ENCODE data around the gene GRWD1.
A peak's percentile ranks its signal among the peaks of the same experiment; 100 is the strongest.

Gene GRWD1

GRCh38 chr19:48398102-48398374, 47.7 kb upstream of the GRWD1 start:
- no peak for DNase-seq (ENCODE audit: low spot score)
- Histone ChIP-seq H3K27me3 (ENCODE audit: insufficient read depth, poor library complexity, severe bottlenecking) (peaks cover 8% of the 10 kb centered on the region), H3K36me3 (ENCODE audit: low read depth) (no peaks in the 10 kb centered on the region), H3K9me3 (ENCODE audit: severe bottlenecking) (no peaks in the 10 kb centered on the region), H3K4me3 (ENCODE audit: severe bottlenecking) (peak overlapping the region; percentile 72), H3K4me1 (ENCODE audit: insufficient read depth, poor library complexity, severe bottlenecking) (peaks cover 6% of the 10 kb centered on the region), H3K27ac (ENCODE audit: poor library complexity, severe bottlenecking) (peak overlapping the region; percentile 83)
- ATAC-seq (ENCODE audit: low read depth) = no peak
- no peak for TF ChIP-seq CTCF (IDR thresholded peaks at IDR 0.05; ENCODE audit: poor library complexity, severe bottlenecking)

- ATAC-seq (ENCODE audit: low read depth) (peak; percentile 30), DNase-seq (ENCODE audit: low spot score) (peak; percentile 92)
- Histone ChIP-seq H3K4me3 (ENCODE audit: severe bottlenecking) (peak overlapping the region; percentile 72), H3K27me3 (ENCODE audit: insufficient read depth, poor library complexity, severe bottlenecking) (peaks cover 8% of the 10 kb centered on the region), H3K4me1 (ENCODE audit: insufficient read depth, poor library complexity, severe bottlenecking) (peaks cover 6% of the 10 kb centered on the region), H3K27ac (ENCODE audit: poor library complexity, severe bottlenecking) (peak overlapping the region; percentile 83), H3K36me3 (ENCODE audit: low read depth) (no peaks in the 10 kb centered on the region), H3K9me3 (ENCODE audit: severe bottlenecking) (no peaks in the 10 kb centered on the region)
- TF ChIP-seq CTCF (IDR thresholded peaks at IDR 0.05; ENCODE audit: poor library complexity, severe bottlenecking) = no peak
Measured at GRCh38 chr19:48398375-48399235, 47.2 kb upstream of the GRWD1 start.

DNA sequence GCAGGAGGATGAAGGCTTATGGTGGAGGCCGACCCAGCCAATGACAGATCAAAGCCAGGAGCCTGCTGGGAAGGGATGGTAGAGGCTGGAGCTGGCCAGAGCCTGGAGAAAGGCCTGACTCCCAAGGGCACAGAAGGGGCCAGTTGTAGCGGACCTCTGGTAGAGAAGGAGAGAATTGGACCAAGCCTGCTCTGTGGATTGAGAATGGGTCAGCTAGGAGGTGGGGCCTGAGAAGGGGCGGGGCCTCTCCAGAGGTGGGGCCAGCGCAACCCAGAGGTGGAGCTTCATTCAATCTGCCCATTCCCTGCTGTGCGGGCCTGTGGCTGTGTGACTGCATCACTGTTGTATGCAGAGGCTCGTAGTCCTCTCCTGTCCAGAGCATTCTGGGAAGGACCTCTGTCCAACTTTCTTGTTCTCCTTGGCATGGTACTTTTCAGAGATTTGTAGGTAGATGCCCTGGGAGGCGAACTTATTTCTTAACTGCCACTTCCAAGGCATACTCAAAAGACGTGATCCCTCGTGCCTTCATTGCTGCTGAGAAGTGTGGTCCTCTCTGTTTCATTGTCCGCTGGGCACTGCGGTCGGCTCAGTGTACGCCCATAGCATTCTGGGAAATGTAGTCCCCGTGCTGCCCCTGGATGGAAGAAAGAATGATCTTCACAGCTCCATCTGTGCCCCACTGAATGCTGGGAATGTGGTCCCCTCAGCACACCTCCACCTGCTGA, 45.6 kb upstream of the GRWD1 start:
- no peak overlapping the region for H3K27ac ChIP-seq (ENCODE audit: poor library complexity, severe bottlenecking)
- H3K4me3 ChIP-seq (ENCODE audit: severe bottlenecking) = no peak overlapping the region
- DNase-seq (ENCODE audit: low spot score) (no peak), ATAC-seq (ENCODE audit: low read depth) (peak; percentile 56)
- peaks cover 6% of the 10 kb centered on the region for H3K4me1 ChIP-seq (ENCODE audit: insufficient read depth, poor library complexity, severe bottlenecking)
- H3K36me3 ChIP-seq (ENCODE audit: low read depth) = no peaks in the 10 kb centered on the region
- no peaks in the 10 kb centered on the region for H3K27me3 ChIP-seq (ENCODE audit: insufficient read depth, poor library complexity, severe bottlenecking)
- TF ChIP-seq CTCF (IDR thresholded peaks at IDR 0.05; ENCODE audit: poor library complexity, severe bottlenecking) = no peak
- no peaks in the 10 kb centered on the region for H3K9me3 ChIP-seq (ENCODE audit: severe bottlenecking)

GRCh38 chr19:48401287-48401686, 44.5 kb upstream of the GRWD1 start:
- no peak overlapping the region for H3K27ac ChIP-seq (ENCODE audit: poor library complexity, severe bottlenecking)
- no peaks in the 10 kb centered on the region for H3K36me3 ChIP-seq (ENCODE audit: low read depth)
- TF ChIP-seq CTCF (IDR thresholded peaks at IDR 0.05; ENCODE audit: poor library complexity, severe bottlenecking) = no peak
- H3K27me3 ChIP-seq (ENCODE audit: insufficient read depth, poor library complexity, severe bottlenecking) = no peaks in the 10 kb centered on the region
- DNase-seq (ENCODE audit: low spot score) (no peak), ATAC-seq (ENCODE audit: low read depth) (no peak)
- no peaks in the 10 kb centered on the region for H3K9me3 ChIP-seq (ENCODE audit: severe bottlenecking)
- H3K4me1 ChIP-seq (ENCODE audit: insufficient read depth, poor library complexity, severe bottlenecking) = peaks cover 6% of the 10 kb centered on the region
- no peak overlapping the region for H3K4me3 ChIP-seq (ENCODE audit: severe bottlenecking)

- DNase-seq (ENCODE audit: low spot score) = no peak
- H3K27ac ChIP-seq (ENCODE audit: poor library complexity, severe bottlenecking) = no peak overlapping the region
- no peaks in the 10 kb centered on the region for H3K9me3 ChIP-seq (ENCODE audit: severe bottlenecking)
- no peak overlapping the region for H3K4me3 ChIP-seq (ENCODE audit: severe bottlenecking)
- H3K27me3 ChIP-seq (ENCODE audit: insufficient read depth, poor library complexity, severe bottlenecking) = no peaks in the 10 kb centered on the region
- ATAC-seq (ENCODE audit: low read depth) = peak; percentile 68
- H3K36me3 ChIP-seq (ENCODE audit: low read depth) = no peaks in the 10 kb centered on the region
- peaks cover 4% of the 10 kb centered on the region for H3K4me1 ChIP-seq (ENCODE audit: insufficient read depth, poor library complexity, severe bottlenecking)
- no peak for TF ChIP-seq CTCF (IDR thresholded peaks at IDR 0.05; ENCODE audit: poor library complexity, severe bottlenecking)
Measured at GRCh38 chr19:48403606-48404005, 42.2 kb upstream of the GRWD1 start.
